Measurements from ENCODE around the gene AP3B1. TPM values are rescaled to one million over a fixed set of nuclear protein-coding genes. Genes with fewer than 3 reads are reported as not detected.

AP3B1 gene
- total RNA-seq, 1 donor from 2014 or later = 40.0 TPM

GRCh38 chr5:78264600-78264999, 29.9 kb downstream of the AP3B1 start:
- DNase-seq (no peak), ATAC-seq (no peak)
- H3K27me3 ChIP-seq (ENCODE audit: low read depth) = no peaks in the 10 kb centered on the region
- intact Hi-C loops (cut with DNase I) = no loop called here
- H3K36me3 ChIP-seq = peaks cover 52% of the 10 kb centered on the region
- TF ChIP-seq, protein P1, sequence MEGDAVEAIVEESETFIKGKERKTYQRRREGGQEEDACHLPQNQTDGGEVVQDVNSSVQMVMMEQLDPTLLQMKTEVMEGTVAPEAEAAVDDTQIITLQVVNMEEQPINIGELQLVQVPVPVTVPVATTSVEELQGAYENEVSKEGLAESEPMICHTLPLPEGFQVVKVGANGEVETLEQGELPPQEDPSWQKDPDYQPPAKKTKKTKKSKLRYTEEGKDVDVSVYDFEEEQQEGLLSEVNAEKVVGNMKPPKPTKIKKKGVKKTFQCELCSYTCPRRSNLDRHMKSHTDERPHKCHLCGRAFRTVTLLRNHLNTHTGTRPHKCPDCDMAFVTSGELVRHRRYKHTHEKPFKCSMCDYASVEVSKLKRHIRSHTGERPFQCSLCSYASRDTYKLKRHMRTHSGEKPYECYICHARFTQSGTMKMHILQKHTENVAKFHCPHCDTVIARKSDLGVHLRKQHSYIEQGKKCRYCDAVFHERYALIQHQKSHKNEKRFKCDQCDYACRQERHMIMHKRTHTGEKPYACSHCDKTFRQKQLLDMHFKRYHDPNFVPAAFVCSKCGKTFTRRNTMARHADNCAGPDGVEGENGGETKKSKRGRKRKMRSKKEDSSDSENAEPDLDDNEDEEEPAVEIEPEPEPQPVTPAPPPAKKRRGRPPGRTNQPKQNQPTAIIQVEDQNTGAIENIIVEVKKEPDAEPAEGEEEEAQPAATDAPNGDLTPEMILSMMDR (IDR thresholded peaks at IDR 0.05) = no peak
- H3K4me1 ChIP-seq = no peaks in the 10 kb centered on the region
- H3K4me3 ChIP-seq = no peak overlapping the region
- H3K27ac ChIP-seq = no peak overlapping the region
- no peaks in the 10 kb centered on the region for H3K9me3 ChIP-seq

DNA sequence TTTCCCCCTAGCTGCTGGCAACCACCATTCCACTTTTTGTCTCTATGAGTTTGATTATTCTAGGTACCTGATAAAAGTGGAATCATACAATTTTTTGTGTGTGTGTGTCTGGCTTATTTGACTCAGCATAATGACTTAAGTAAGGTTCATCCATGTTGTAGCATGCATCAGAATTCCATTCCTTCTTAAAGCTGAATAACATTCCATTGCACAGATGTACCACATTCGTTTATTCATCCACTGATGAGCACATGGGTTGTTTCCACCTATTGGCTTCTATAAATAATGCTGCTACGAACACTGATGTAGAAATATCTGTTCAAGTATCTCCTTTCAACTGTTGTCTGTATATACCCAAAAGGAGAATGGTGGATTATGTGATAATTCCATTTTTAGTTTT, 33.7 kb downstream of the AP3B1 start:
- no peak overlapping the region for H3K4me3 ChIP-seq
- no peaks in the 10 kb centered on the region for H3K4me1 ChIP-seq
- H3K27ac ChIP-seq = no peak overlapping the region
- intact Hi-C loops (cut with DNase I) = no loop called here
- H3K27me3 ChIP-seq (ENCODE audit: low read depth) = no peaks in the 10 kb centered on the region
- DNase-seq = no peak
- ATAC-seq = no peak
- peaks cover 40% of the 10 kb centered on the region for H3K36me3 ChIP-seq
- no peaks in the 10 kb centered on the region for H3K9me3 ChIP-seq
- TF ChIP-seq, protein P1 (IDR thresholded peaks at IDR 0.05) = no peak

DNA sequence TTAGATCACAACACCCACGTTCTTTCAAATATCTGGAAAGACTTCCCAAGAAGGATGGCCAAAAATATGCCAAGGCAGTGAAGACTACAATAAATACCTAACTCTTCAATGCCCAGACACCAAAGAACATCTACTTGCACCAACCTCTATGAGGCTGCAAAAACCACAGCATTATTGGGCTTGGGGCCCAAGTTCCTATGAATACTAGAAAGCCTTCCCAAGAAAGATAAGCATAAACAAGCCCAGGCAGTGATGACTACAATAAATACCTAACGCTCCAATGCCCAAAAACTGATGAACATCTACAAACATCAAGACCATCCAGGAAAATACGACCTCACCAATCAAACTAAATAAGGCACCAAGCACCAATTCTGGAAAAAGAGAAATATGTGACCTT, 41.3 kb downstream of the AP3B1 start:
- Histone ChIP-seq H3K4me1 (no peaks in the 10 kb centered on the region), H3K27me3 (ENCODE audit: low read depth) (no peaks in the 10 kb centered on the region), H3K27ac (no peak overlapping the region), H3K9me3 (no peaks in the 10 kb centered on the region), H3K4me3 (no peak overlapping the region), H3K36me3 (no peaks in the 10 kb centered on the region)
- no peak for ATAC-seq
- TF ChIP-seq, protein P1 (IDR thresholded peaks at IDR 0.05) = no peak
- DNase-seq = no peak
- intact Hi-C loops (cut with DNase I) = no loop called here

GRCh38 chr5:78252715-78253114, 41.8 kb downstream of the AP3B1 start:
- no peaks in the 10 kb centered on the region for H3K36me3 ChIP-seq
- H3K27me3 ChIP-seq (ENCODE audit: low read depth) = no peaks in the 10 kb centered on the region
- intact Hi-C loops (cut with DNase I) = no loop called here
- ATAC-seq = no peak
- H3K9me3 ChIP-seq = no peaks in the 10 kb centered on the region
- H3K27ac ChIP-seq = no peak overlapping the region
- no peak for DNase-seq
- H3K4me3 ChIP-seq = no peak overlapping the region
- TF ChIP-seq, protein P1 (IDR thresholded peaks at IDR 0.05) = no peak
- H3K4me1 ChIP-seq = no peaks in the 10 kb centered on the region

DNA sequence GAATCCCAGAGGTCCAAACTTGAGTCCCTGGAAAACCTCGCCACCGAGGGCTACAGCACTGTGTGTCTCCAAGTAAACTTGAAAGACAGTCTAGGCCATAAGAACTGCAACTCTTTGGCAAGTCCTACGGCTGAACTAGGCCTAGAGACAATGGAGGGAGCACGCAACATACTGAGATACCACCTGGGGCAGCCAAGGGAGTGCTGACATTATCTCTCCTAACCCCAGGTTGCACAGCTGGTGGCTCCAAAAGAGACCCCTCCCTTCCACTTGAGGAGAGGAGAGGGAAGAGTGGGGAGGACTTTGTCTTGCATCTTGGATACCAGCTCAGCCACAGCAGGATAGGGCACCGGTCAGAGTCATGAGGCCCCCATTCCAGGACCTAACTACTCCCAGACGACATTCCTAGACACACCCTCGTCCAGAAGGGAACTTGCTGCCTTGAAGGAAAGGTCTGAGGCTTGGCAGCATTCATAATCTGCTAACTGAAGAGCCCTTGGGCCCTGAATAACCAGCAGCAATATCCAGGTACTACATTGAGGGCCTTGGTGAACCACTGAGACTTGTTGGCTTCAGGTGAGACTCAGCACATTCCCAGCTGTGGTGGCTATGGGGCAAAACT, 42.7 kb downstream of the AP3B1 start:
- ATAC-seq (peak in 1 of 2 donors; percentile 52), DNase-seq (no peak)
- Histone ChIP-seq H3K4me3 (no peak overlapping the region), H3K36me3 (no peaks in the 10 kb centered on the region), H3K4me1 (no peaks in the 10 kb centered on the region), H3K9me3 (no peaks in the 10 kb centered on the region), H3K27ac (no peak overlapping the region), H3K27me3 (ENCODE audit: low read depth) (no peaks in the 10 kb centered on the region)
- TF ChIP-seq, protein P1 (IDR thresholded peaks at IDR 0.05) = no peak
- intact Hi-C loops (cut with DNase I) = no loop called here

All from lower lobe of right lung (tissue), 2 donors.